OCI-LY7 (cell line): ENCODE results near the gene WNK2.

Experiments
- EZH2phosphoT487 ChIP-seq: fragments of 200-600 bp; sonication (generic); IDR thresholded peaks from 2 replicates; pipeline ENCODE4 v1.6.1; 2018; ENCODE audit warnings: low read depth, borderline replicate concordance, mild to moderate bottlenecking, mixed run types, antibody characterized with exemption, low read length, moderate library complexity, mixed read lengths
- TF ChIP-seq, protein P1 (sequence below): fragments of 200-600 bp; sonication (generic); conservative IDR thresholded peaks from 2 replicates; pipeline ENCODE4 v1.5.1; 2014; ENCODE audit warnings: mild to moderate bottlenecking, antibody characterized with exemption, low read length, moderate library complexity, mixed read lengths

DNA sequence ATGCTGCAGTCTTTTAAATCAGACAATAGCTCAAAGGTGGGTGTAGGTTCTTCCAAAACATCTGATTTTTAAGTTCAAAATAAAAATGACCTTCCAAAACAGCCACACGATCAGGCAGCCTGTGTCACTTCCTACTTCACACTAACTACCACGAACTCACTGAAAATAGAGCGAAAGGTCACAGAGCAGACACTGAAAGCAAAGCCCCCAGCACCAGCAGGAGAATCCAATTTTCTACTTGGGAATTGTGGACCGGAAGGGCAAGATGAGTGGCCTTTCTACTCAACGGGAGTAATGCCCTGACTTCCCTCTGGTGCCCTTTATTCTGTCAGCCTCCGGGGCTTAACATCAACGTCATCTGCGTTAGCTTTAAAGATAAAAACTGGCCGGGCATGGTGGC lies 159.7 kb downstream of the WNK2 start:
- TF ChIP-seq, protein P1, sequence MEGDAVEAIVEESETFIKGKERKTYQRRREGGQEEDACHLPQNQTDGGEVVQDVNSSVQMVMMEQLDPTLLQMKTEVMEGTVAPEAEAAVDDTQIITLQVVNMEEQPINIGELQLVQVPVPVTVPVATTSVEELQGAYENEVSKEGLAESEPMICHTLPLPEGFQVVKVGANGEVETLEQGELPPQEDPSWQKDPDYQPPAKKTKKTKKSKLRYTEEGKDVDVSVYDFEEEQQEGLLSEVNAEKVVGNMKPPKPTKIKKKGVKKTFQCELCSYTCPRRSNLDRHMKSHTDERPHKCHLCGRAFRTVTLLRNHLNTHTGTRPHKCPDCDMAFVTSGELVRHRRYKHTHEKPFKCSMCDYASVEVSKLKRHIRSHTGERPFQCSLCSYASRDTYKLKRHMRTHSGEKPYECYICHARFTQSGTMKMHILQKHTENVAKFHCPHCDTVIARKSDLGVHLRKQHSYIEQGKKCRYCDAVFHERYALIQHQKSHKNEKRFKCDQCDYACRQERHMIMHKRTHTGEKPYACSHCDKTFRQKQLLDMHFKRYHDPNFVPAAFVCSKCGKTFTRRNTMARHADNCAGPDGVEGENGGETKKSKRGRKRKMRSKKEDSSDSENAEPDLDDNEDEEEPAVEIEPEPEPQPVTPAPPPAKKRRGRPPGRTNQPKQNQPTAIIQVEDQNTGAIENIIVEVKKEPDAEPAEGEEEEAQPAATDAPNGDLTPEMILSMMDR, result no peak
- no peak for TF ChIP-seq EZH2phosphoT487
